ENCODE data around the gene PTRHD1. TPM values are rescaled to one million over a fixed set of nuclear protein-coding genes. Genes with fewer than 3 reads are reported as not detected.

The PTRHD1 gene
- 27.4 and 33.6 TPM in 2 replicates for polyA plus RNA-seq
- 17.8 and 18.0 TPM in 2 replicates for polyA minus RNA-seq

GRCh38 chr2:24792874-24793760, at the start of gene PTRHD1, which contains the start of gene CENPO:
TSS of gene PTRHD1 (minus strand) at chr2:24793391. CDS start at chr2:24793377, 14 bp downstream.
TSS of gene CENPO (plus strand) at chr2:24793425. CDS start at chr2:24793920, 495 bp downstream.
- H3K27me3 ChIP-seq (ENCODE audit: insufficient read depth, low read depth, low read length): no peaks in the 10 kb centered on the region
- H2AFZ ChIP-seq (ENCODE audit: low read depth, low read length): peak within 1 kb of the TSS; percentile 97

More at GRCh38 chr2:24792874-24793760, at the start of gene PTRHD1, which contains the start of gene CENPO:
- peak within 1 kb of the TSS; percentile 96 for H3K27ac ChIP-seq (ENCODE audit: low read length)
- no peaks in the 10 kb centered on the region for H4K20me1 ChIP-seq (ENCODE audit: insufficient read depth)
- TF ChIP-seq, protein P1, sequence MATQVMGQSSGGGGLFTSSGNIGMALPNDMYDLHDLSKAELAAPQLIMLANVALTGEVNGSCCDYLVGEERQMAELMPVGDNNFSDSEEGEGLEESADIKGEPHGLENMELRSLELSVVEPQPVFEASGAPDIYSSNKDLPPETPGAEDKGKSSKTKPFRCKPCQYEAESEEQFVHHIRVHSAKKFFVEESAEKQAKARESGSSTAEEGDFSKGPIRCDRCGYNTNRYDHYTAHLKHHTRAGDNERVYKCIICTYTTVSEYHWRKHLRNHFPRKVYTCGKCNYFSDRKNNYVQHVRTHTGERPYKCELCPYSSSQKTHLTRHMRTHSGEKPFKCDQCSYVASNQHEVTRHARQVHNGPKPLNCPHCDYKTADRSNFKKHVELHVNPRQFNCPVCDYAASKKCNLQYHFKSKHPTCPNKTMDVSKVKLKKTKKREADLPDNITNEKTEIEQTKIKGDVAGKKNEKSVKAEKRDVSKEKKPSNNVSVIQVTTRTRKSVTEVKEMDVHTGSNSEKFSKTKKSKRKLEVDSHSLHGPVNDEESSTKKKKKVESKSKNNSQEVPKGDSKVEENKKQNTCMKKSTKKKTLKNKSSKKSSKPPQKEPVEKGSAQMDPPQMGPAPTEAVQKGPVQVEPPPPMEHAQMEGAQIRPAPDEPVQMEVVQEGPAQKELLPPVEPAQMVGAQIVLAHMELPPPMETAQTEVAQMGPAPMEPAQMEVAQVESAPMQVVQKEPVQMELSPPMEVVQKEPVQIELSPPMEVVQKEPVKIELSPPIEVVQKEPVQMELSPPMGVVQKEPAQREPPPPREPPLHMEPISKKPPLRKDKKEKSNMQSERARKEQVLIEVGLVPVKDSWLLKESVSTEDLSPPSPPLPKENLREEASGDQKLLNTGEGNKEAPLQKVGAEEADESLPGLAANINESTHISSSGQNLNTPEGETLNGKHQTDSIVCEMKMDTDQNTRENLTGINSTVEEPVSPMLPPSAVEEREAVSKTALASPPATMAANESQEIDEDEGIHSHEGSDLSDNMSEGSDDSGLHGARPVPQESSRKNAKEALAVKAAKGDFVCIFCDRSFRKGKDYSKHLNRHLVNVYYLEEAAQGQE (IDR thresholded peaks at IDR 0.05; ENCODE audit: borderline replicate concordance): peak; percentile 90
- peak; percentile 57 for TF ChIP-seq EP300 (conservative IDR thresholded peaks at IDR 0.05; ENCODE audit: poor library complexity, severe bottlenecking)
- TF ChIP-seq EZH2 (IDR thresholded peaks at IDR 0.05; ENCODE audit: borderline replicate concordance, insufficient read depth, low read length, poor library complexity, severe bottlenecking): no peak
- TF ChIP-seq MXI1 (conservative IDR thresholded peaks at IDR 0.05; ENCODE audit: poor library complexity, severe bottlenecking): peak; percentile 95
- TF ChIP-seq RAD21 (conservative IDR thresholded peaks at IDR 0.05): peak; percentile 48
- peak; percentile 80 for TF ChIP-seq CTCF (IDR thresholded peaks at IDR 0.05; ENCODE audit: poor library complexity, severe bottlenecking)
- TF ChIP-seq POLR2AphosphoS5 (IDR thresholded peaks at IDR 0.05): peak; percentile 79
- TF ChIP-seq TAF1 (IDR thresholded peaks at IDR 0.05; ENCODE audit: low read depth): peak; percentile 69
- peak; percentile 64 for TF ChIP-seq SMC3 (conservative IDR thresholded peaks at IDR 0.05; ENCODE audit: poor library complexity)
- H3K4me2 ChIP-seq (ENCODE audit: low read length): peak within 1 kb of the TSS; percentile 86
- peak within 1 kb of the TSS; percentile 88 for H3K4me3 ChIP-seq (ENCODE audit: low read length)
- no peaks in the 10 kb centered on the region for H3K9me3 ChIP-seq (ENCODE audit: low read length)
- H3K9me2 ChIP-seq (ENCODE audit: insufficient read depth, low read length): no peaks in the 10 kb centered on the region
- no peaks in the 10 kb centered on the region for H3K36me3 ChIP-seq (ENCODE audit: insufficient read depth, low read length)
- no peaks in the 10 kb centered on the region for H3F3A ChIP-seq (ENCODE audit: insufficient read depth, low read length, poor library complexity, severe bottlenecking)
- peak within 1 kb of the TSS; percentile 96 for H3K9ac ChIP-seq (ENCODE audit: low read length)
- H3K79me2 ChIP-seq (replicated peaks; ENCODE audit: insufficient read depth, low read length): peaks cover 27% of the 10 kb centered on the region

All from neural cell (in vitro differentiated cells).